ENCODE measurements around the gene TXNDC16. TPM values are rescaled to one million over a fixed set of nuclear protein-coding genes. Genes with fewer than 3 reads are reported as not detected.

Gene TXNDC16
- total RNA-seq, 1 donor from 2014 or later: 11.5 TPM

- no peak overlapping the region for H3K4me3 Mint-ChIP-seq
- DNase-seq (ENCODE audit: low read depth, low spot score): no peak
- TF ChIP-seq CTCF (conservative IDR thresholded peaks at IDR 0.05): no peak
- H3K4me1 Mint-ChIP-seq: no peaks in the 10 kb centered on the region
- no peak overlapping the region for H3K27ac Mint-ChIP-seq (ENCODE audit: unreplicated experiment)
- H3K27me3 Mint-ChIP-seq (ENCODE audit: low read depth): peaks cover 2% of the 10 kb centered on the region
- H3K36me3 Mint-ChIP-seq (ENCODE audit: low read depth): no peaks in the 10 kb centered on the region
- H3K9me3 Mint-ChIP-seq: peaks cover 3% of the 10 kb centered on the region
Measured at GRCh38 chr14:52391881-52392615, 160.3 kb downstream of the TXNDC16 start.

Other genes starting within 250 kb of the TXNDC16 start
- not detected in 2 replicates for gene PTGER2, start 238.2 kb downstream of the TXNDC16 start, total RNA-seq
- gene GPR137C, start 331 bp upstream of the TXNDC16 start, total RNA-seq: 3.9 and 4.2 TPM in 2 replicates
- gene ERO1A, start 143.1 kb upstream of the TXNDC16 start, total RNA-seq: 38.7 and 44.1 TPM in 2 replicates
- gene PSMC6, start 154.7 kb upstream of the TXNDC16 start, total RNA-seq: 108 and 109 TPM in 2 replicates
- gene STYX, start 177.7 kb upstream of the TXNDC16 start, total RNA-seq: 11.8 and 13.2 TPM in 2 replicates
- gene GNPNAT1, start 239.1 kb upstream of the TXNDC16 start, total RNA-seq: 27.7 and 27.9 TPM in 2 replicates